Measurements from ENCODE around the gene INTS15. TPM values are rescaled to one million over a fixed set of nuclear protein-coding genes. Genes with fewer than 3 reads are reported as not detected.

INTS15 gene
- total RNA-seq, 1 donor from 2014 or later, result 33.2 TPM

GRCh38 chr7:6642239-6642839 is 52.5 kb downstream of the INTS15 start:
- no peak for DNase-seq
- Histone ChIP-seq H3K9me3 (no peaks in the 10 kb centered on the region), H3K36me3 (peaks cover 67% of the 10 kb centered on the region), H3K27me3 (ENCODE audit: low read depth) (no peaks in the 10 kb centered on the region), H3K4me3 (no peak overlapping the region), H3K4me1 (peaks cover 17% of the 10 kb centered on the region), H3K27ac (no peak overlapping the region)
- intact Hi-C loops (cut with DNase I), result no loop called here
- no peak for ATAC-seq
- no peak for TF ChIP-seq CTCF (IDR thresholded peaks at IDR 0.05)

GRCh38 chr7:6642861-6643640 is 53.2 kb downstream of the INTS15 start:
- peaks cover 75% of the 10 kb centered on the region for H3K36me3 ChIP-seq
- no peak overlapping the region for H3K4me3 ChIP-seq
- H3K9me3 ChIP-seq, result no peaks in the 10 kb centered on the region
- ATAC-seq (no peak), DNase-seq (no peak)
- TF ChIP-seq CTCF (IDR thresholded peaks at IDR 0.05), result no peak
- intact Hi-C loops (cut with DNase I), result no loop called here
- peaks cover 13% of the 10 kb centered on the region for H3K4me1 ChIP-seq
- H3K27ac ChIP-seq, result no peak overlapping the region
- H3K27me3 ChIP-seq (ENCODE audit: low read depth), result no peaks in the 10 kb centered on the region

GRCh38 chr7:6643915-6644625 is 54.2 kb downstream of the INTS15 start:
- no peak for TF ChIP-seq CTCF (IDR thresholded peaks at IDR 0.05)
- intact Hi-C loops (cut with DNase I), result no loop called here
- H3K9me3 ChIP-seq, result no peaks in the 10 kb centered on the region
- H3K27ac ChIP-seq, result no peak overlapping the region
- H3K4me3 ChIP-seq, result no peak overlapping the region
- H3K36me3 ChIP-seq, result peaks cover 85% of the 10 kb centered on the region
- DNase-seq, result no peak
- no peak for ATAC-seq
- H3K4me1 ChIP-seq, result peaks cover 3% of the 10 kb centered on the region
- no peaks in the 10 kb centered on the region for H3K27me3 ChIP-seq (ENCODE audit: low read depth)

GRCh38 chr7:6644728-6645127 is 54.9 kb downstream of the INTS15 start:
- intact Hi-C loops (cut with DNase I), result no loop called here
- no peak overlapping the region for H3K4me3 ChIP-seq
- peaks cover 88% of the 10 kb centered on the region for H3K36me3 ChIP-seq

More at GRCh38 chr7:6644728-6645127, 54.9 kb downstream of the INTS15 start:
- H3K9me3 ChIP-seq, result no peaks in the 10 kb centered on the region
- H3K27me3 ChIP-seq (ENCODE audit: low read depth), result no peaks in the 10 kb centered on the region
- ATAC-seq, result no peak
- no peak for TF ChIP-seq CTCF (IDR thresholded peaks at IDR 0.05)
- H3K27ac ChIP-seq, result no peak overlapping the region
- DNase-seq, result no peak
- H3K4me1 ChIP-seq, result no peaks in the 10 kb centered on the region

Measured in lower lobe of right lung (tissue), 2 donors.